HG03342 (cell line): ENCODE measurements around the gene LYVE1.
A peak's percentile ranks its signal among the peaks of the same experiment; 100 is the strongest.

Experiments used
- ATAC-seq: cut with Tn5 transposase; IDR thresholded peaks from one replicate; pipeline ENCODE4 v1.9.1; 2021; ENCODE audit warnings: mild to moderate bottlenecking, moderate library complexity; ENCODE audit not compliant: unreplicated experiment

LYVE1 gene

DNA sequence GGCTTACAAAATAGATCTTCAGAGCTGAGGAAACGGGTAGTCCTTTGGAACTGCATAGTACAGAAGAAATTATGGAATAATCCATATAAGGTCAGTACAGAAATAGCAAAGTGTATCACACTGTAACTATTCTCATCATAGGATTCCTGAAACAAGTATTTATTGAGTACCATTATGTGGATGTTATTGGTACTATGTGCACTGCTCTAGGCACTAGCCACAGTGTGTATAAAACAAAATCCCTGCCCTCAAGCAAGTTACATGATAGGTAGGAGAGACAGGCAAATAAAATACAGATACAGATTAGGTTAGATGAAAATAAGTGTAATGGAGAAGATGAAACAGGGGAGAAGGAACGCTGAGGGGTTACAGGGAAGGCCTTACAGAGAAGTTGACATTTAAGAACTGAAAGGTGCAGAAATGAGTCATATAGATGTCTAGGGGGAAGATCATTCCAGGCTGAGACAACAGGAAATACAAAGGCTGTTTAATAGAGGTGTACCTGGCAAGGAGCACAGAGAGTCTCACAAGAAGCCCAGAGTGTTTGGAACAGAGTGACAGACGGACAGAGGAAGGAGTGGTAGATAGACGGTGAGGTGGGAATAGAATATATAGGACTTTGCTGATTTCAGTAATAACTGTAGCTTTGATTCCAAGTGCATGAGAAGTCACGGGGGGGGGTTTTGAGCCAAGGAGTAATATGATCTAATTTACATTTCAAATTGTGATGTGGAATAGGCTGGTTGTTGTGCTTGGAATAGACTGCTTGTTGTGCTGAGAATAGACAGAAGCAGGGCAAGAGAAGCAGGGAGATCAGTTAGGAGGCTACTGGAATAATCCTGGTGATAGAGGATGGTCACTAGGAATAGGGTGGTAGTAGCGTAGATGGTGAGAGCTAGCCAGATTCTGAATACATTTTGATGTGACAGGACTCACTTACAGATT lies 41.2 kb downstream of the LYVE1 start:
- ATAC-seq = peak; percentile 89

DNA sequence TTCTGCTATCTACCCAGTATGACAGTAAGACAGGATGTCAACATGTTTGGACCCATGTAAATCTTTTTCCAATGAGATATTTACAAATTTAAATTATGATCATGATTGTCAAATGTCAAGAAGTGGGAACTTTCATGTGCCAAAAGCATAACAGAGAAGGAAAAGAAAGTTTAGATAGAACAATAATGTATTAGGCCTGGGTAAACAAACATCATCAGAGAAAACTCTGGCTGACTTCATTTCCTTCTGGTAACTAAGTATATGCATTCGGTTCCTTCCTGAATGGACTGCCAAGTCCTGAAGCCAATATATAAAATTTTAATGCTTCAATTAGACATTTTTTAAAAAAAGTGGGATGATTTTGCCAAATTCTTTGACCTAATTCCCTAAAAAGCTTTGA lies 44.0 kb downstream of the LYVE1 start:
- ATAC-seq = no peak

DNA sequence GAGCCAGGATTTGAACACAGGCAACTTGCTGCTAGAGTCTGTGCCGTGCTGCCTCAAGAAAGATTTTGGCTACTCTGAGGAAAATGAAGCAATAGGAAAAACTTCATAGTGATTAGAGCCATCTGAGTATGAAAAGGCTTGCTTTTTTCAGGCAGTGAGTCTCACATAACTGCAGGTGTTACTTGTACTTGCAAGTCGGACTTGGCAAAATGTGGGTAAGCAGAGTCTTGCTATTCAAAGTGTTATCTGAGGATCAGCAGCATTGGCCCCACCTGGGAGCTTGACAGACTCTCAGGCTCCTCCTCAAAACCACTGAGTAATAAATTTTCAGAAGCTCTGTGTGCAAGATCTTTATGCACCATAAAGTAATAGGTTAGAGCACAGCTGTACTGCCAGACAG lies 45.5 kb downstream of the LYVE1 start:
- ATAC-seq = no peak

DNA sequence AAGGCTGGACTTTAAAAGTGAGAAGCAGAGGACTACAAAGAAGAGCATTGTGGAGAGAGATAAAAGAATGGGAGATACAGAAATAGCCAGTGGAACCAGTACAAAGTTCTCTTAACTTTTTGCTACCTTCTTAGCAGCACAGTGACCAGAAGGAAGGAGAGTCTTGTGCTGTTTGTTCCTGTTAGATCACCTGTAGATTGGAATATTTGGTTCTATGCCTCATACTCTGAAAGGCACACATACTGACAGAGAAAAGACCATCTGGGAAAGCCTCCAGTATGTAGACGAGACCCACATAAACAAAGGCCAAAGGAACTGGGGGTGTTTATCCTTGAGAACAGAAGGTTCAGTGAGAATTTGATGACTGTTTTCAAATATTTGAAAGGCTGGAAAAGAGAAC lies 46.2 kb downstream of the LYVE1 start:
- ATAC-seq = no peak

DNA sequence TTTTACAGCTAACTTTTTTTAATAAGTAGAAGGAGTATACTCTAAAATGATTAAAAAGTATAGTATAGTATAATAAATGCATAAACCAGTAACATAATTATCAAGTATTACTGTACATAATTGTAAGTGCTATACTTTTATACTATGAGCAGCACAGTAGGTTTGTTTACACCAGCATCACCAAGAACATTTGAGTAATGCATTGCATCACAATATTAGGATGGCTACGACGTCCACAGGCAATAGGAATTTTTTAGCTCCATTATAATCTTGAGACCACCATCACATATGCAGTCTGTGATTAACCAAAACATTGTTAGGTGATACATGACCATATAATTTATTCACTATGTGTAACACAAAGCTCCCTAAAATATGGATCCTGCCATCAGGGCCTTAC lies 47.9 kb downstream of the LYVE1 start:
- no peak for ATAC-seq

DNA sequence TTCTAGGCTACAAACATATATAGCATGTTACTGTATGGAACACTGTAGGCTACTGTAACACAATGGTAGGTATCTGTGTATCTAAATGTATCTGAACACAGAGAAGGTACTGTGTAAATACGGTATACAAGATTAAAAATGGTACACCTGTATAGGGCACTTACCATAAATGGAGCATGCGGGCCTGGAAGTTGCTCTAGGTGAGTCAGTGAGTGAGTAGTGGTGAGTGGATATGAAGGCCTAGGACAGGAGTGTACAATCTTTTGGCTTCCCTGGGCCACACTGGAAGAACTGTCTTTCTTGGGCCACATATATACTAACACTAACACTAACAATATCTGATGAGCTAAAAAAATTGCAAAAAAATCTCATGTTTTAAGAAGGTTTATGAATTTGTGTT lies 48.8 kb downstream of the LYVE1 start:
- no peak for ATAC-seq

DNA sequence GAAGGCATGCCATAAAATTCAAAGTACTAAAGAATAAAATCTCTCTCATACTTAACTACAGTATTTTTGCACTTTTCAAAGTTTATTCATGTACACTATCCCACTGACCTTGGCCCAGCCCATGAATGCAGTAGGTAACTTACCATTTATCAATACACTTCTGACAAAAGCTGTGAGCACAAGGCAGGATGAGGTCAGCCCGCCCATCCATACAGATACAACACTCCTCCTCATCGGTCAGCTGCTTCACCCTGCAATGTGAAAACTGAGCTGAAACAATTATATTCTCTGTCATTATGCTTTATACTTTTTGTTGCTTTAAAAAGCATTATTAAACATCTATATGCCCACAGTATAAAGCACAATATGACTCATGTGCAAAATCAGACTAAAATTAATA lies 49.6 kb downstream of the LYVE1 start:
- ATAC-seq = no peak

DNA sequence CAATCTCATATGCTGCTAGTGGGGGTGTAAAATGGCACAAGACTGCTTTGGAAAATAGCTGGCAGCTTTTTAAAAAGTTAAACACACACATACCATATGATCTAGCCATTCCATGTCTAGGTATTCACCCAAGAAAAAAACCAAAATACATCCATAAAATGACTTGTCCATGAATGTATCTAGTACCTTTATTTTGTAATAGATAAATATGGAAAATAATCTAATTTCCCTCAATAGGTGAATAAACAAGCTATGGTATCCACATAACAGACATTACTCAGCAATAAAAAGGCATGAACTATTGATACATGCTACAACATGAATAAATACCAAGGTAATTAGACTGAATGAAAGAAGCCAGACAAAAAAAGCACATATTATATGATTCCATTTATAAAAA lies 50.3 kb downstream of the LYVE1 start:
- ATAC-seq = no peak

DNA sequence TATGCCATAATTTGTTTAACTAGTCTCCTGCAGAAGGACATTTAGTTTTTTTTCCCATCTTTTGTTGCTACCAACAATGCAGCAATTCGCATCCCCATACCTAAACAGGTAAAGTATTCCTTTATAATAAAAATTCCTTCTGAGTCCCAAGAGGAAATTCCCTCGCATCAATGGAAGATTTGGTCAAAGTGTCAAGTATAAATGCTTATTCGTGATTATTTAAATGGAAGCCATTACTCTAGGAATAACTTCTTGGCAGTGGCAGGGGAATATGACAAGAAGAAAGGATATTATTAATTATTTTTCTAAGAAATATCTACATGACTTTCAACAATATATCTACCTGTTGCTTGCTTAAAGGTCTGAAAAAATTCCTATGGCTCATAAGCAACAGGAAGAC lies 53.0 kb downstream of the LYVE1 start:
- no peak for ATAC-seq

DNA sequence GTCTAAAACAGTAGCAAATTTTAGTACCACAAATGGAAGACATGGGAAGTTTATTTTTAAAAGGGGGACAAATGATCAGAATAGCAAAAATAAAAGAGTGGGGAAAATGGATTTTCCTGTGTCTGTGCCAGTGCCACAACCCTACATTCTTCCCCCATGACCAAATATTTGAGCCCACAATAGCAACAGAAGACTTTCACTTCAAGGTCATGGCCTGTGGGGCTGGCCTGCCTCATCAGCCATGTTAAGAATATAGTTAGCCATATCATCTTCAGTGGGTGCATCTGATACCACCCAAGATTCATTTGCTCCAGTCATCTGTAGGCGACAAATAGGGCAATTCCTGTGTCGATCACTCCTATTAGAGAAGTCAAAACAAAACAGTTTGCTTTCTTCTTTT lies 53.8 kb downstream of the LYVE1 start:
- no peak for ATAC-seq

DNA sequence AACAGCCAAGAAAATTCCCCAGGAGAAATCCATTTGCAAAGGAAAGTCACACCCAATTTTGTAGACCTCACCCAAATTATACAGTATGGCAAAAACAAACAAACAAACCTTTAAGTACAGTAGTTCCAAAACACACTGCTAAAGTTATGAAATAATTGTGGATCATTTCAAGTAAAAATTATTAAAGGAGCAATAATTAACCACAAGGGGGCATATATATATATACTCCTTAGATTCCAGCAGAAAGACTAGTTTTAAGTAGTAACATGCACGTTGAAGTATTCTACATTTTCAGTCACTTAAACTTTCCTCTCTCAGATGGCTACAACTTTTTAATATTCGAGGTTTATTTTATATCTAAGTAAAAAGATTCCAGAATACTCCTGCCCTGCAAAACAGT lies 54.3 kb downstream of the LYVE1 start:
- no peak for ATAC-seq

DNA sequence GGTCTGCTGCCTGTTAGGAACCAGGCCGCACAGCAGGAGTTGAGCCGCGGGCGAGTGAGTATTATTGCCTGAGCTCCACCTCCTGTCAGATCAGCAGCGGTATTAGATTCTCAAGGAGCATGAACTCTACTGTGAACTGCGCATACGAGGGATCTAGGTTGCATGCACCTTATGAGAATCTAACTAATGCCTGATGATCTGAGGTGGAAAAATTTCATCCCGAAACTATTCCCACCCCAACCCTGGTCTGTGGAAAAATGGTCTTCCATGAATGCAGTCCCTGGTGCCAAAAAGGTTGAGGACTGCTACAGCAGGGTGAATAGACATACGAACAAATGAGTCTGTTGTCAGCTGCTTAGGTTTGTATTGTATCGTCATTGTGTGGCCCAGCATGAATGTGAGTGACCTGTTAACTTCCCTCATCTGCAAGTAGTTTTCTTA lies 57.3 kb downstream of the LYVE1 start:
- no peak for ATAC-seq
